Measurements from ENCODE around the gene OTOGL.
"Not testable (repeated sequence)": the region's sequence is repeated elsewhere in the genome, so short reads cannot be mapped to it uniquely, and the experiment has no call there.

Gene OTOGL

GRCh38 chr12:80099259-80099658 lies at the start of gene OTOGL:
Gene OTOGL (plus strand): TSS chr12:80099537. CDS start chr12:80209432, 109,895 bp downstream.
- DNase-seq (ENCODE audit: low read depth), result no peak

- no peak for DNase-seq (ENCODE audit: low read depth)
Measured at GRCh38 chr12:80050236-80050635, 49.1 kb upstream of the OTOGL start.

DNA sequence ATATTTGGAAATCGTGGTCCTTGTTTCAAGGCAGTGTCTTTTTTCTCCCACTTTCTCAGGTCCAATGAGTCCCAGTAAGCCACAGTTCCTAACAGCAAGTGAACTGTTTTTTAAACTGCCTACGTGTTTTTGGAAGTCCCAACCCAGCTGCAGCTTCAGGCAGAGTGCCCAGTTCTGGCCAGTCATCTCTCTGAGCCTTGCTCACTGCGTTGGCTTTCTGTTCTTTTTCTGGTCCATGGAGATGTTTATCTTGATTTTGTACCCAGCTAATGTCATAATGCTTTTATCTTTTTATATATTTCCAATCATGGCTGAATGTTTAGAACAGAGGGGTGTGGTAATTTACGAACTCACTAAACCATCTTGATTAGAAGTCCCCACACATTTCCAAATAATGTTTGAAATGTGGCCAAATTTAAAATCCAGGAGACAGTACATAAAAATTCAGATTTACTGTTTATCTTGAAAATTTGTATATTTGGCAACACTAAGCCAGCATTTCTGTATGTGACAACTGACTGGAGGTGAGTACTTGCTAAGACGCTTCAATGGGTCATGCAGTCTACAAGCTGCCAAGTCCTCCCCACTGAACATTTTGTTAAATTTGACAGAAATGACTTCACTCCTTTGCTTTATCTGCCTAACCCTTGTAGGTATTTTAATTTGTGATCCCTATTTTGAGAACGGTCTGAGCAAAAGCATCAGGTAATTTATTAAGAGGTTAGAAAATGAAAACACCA lies 46.1 kb upstream of the OTOGL start:
- DNase-seq (ENCODE audit: low read depth), result peak; percentile 60

DNA sequence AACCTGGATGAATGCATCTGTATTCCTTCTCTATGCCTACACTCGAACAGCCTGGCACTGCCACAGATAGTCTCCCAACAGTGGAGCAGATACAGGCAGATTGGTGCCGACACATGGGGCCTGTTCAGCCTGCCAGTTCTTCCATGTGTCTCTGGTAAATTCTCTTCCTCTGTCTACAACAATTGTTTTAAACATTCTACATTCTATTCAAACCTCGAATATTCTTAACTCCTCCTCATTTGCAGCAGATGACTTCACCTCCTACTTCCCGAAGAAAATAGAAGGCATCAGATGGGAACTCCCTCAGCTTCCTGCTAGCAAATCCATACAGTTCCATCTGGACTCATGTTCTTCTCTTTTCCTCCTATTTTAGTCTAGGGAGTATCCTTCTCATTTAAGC lies 43.1 kb upstream of the OTOGL start:
- DNase-seq (ENCODE audit: low read depth), result no peak

DNA sequence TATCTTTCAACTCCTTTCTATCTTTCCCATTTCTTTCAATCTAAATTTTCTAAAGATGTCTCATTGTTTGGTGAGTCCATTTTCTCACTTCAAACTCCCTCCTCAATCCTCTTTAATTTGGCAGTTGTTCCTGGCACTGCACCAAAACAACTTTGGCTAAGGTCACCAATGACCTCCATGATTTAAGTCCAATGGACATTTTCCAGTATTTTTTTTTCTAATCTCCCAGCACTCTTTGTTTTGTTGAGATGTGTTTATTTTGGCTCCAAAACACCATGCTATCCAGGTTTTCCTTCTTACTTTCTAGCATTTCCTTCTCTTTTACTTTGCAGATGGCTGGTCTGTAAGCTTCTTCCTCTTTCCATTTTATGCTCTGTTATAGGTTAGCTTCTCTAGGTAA lies 42.5 kb upstream of the OTOGL start:
- no peak for DNase-seq (ENCODE audit: low read depth)

DNA sequence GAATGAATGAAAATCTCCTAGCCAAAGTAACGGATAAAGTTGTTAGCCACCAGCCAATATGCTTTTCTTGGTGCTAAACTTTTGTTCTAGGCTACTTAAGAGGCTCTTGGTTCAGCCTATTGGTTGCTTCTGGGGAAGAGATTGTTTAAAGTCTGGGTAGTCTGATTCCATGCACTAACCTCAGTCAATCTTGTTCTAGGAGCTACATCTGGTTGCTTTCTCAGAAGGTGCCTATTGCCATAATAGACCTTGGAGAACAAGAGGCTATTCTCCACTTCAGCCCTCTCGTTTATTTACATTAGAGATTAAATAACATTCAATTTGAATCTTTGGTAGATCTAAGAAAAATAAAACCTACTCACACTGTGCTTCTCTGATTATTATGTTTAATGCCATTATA lies 40.8 kb upstream of the OTOGL start:
- DNase-seq (ENCODE audit: low read depth), result no peak

GRCh38 chr12:80059102-80059501 lies 40.2 kb upstream of the OTOGL start:
- DNase-seq (ENCODE audit: low read depth), result no peak

DNA sequence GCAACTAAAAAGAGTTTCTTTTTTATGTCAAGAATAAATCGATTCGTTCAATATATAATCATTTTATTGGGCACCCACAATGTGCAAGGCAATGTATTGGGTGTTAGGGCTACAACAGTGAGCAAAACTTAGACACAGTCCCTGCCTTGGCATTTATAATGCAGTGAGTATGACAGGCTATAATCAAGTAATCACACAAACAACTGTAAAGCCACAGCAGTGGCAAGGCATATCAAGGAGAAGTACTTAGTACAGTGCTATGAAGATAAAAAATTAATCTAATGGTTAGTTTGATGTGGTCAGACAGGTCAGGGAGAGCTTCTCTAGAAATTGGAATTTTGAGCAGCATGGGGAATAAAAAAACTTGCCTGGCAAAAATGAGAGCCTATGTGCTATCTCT lies 39.5 kb upstream of the OTOGL start:
- no peak for DNase-seq (ENCODE audit: low read depth)

- DNase-seq (ENCODE audit: low read depth), result peak; percentile 16
Measured at GRCh38 chr12:80064269-80064668, 35.1 kb upstream of the OTOGL start.

- DNase-seq (ENCODE audit: low read depth), result no peak
Measured at GRCh38 chr12:80064951-80065350, 34.4 kb upstream of the OTOGL start.

- no peak for DNase-seq (ENCODE audit: low read depth)
Measured at GRCh38 chr12:80068173-80068572, 31.2 kb upstream of the OTOGL start.

GRCh38 chr12:80083892-80084614 lies 15.3 kb upstream of the OTOGL start:
- DNase-seq (ENCODE audit: low read depth), result not testable (repeated sequence)

GRCh38 chr12:80086025-80086424 lies 13.3 kb upstream of the OTOGL start:
- DNase-seq (ENCODE audit: low read depth), result no peak

DNA sequence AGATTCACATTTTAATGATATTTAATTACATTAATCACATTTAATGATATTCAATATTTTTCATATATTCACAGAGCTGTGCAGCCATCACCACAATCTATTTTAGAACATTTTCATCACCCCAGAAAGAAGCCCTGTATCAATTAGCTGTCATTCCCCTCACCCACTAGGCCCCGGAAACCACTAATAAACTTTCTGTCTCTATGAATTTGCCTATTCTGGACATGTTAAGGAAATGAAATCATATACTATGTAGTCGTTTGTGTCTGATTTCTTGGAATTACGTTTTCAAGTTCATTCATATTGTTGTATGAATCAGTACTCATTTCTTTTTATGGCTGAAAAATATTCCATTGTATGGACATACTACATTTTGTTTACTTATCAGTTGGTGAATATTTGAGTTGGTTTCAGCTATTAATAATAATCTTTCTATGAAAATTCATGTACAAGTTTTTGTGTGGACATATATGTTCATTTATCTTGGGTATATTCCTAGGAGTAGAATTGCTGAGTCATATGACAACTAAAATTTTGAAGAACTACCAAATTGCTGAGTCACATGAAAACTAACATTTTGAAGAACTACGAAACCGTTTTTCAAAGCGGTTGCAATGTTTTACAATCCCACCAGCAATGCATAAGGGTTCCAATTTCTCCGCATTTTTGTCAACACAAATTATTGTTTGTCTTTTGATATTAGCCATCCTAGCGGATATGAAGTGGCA lies 11.7 kb upstream of the OTOGL start:
- DNase-seq (ENCODE audit: low read depth), result no peak

GRCh38 chr12:80100591-80100990 lies 1.3 kb downstream of the OTOGL start:
- DNase-seq (ENCODE audit: low read depth), result peak; percentile 57

- peak; percentile 53 for DNase-seq (ENCODE audit: low read depth)
Measured at GRCh38 chr12:80101126-80101525, 1.8 kb downstream of the OTOGL start.

DNA sequence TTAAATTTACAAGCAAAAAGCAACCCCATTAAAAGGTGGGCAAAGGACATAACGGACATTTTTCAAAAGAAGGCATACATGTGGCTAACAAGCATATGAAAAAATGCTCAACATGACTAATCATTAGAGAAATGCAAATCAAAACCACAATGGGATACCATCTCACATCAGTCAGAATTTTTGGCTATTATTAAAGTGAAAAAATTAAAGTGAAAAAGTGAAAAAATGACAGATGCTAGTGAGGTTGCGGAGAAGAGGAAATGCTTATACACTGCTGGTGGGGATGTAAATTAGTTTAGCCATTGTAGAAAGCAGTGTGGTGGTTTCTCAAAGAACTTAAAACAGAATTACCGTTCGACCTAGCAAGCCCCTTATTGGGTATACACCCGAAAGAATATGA lies 7.9 kb downstream of the OTOGL start:
- DNase-seq (ENCODE audit: low read depth), result peak; percentile 14

- no peak for DNase-seq (ENCODE audit: low read depth)
Measured at GRCh38 chr12:80116735-80117134, 17.4 kb downstream of the OTOGL start.

- DNase-seq (ENCODE audit: low read depth), result no peak
Measured at GRCh38 chr12:80118565-80119324, 19.4 kb downstream of the OTOGL start.

DNA sequence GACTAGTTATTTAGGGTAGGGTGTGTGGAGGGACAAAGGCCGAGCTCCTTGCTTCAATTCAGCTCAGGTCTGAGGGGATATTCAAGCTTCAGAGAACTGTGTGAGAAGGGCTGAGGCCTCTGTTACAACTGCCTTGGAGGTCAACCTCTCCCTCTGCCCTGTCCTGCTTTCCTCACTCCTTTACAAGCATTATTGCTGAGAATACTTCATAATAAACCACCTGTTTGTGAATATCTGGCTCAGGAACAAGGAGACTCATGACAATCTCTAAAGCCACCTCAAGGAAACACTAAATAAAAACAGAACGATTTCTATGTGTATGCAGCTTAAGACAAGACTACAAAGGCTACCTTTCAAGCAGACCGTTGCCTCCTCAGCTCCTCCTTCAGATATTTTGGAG lies 21.7 kb downstream of the OTOGL start:
- DNase-seq (ENCODE audit: low read depth), result no peak

GRCh38 chr12:80121661-80122060 lies 22.3 kb downstream of the OTOGL start:
- DNase-seq (ENCODE audit: low read depth), result peak; percentile 26

GRCh38 chr12:80129895-80130530 lies 30.7 kb downstream of the OTOGL start:
- DNase-seq (ENCODE audit: low read depth), result no peak

Measured in amniotic epithelial cell (primary cell).